HG03442 (cell line): ENCODE results near the gene CAV2.

Source experiments
- ATAC-seq: cut with Tn5 transposase; IDR thresholded peaks from one replicate; pipeline ENCODE4 v1.9.1; 2021; ENCODE audit warnings: mild to moderate bottlenecking, moderate library complexity; ENCODE audit not compliant: unreplicated experiment

Gene CAV2

GRCh38 chr7:116494472-116494871 lies 5.1 kb upstream of the CAV2 start:
- no peak for ATAC-seq

GRCh38 chr7:116495736-116496135 lies 3.8 kb upstream of the CAV2 start:
- ATAC-seq: no peak

GRCh38 chr7:116496653-116497052 lies 2.9 kb upstream of the CAV2 start:
- ATAC-seq: no peak

- ATAC-seq: no peak
Measured at GRCh38 chr7:116497708-116498107, 1.8 kb upstream of the CAV2 start.

GRCh38 chr7:116500078-116500853 lies 728 bp downstream of the CAV2 start:
- peak; percentile 72 for ATAC-seq

- no peak for ATAC-seq
Measured at GRCh38 chr7:116501425-116502167, 2.1 kb downstream of the CAV2 start.

- no peak for ATAC-seq
Measured at GRCh38 chr7:116502201-116503096, 2.9 kb downstream of the CAV2 start.

GRCh38 chr7:116503835-116504234 lies 4.3 kb downstream of the CAV2 start:
- no peak for ATAC-seq

GRCh38 chr7:116505278-116505677 lies 5.7 kb downstream of the CAV2 start:
- ATAC-seq: no peak

GRCh38 chr7:116505823-116506222 lies 6.3 kb downstream of the CAV2 start:
- ATAC-seq: no peak

GRCh38 chr7:116509982-116510579 lies 10.5 kb downstream of the CAV2 start:
- no peak for ATAC-seq

- ATAC-seq: no peak
Measured at GRCh38 chr7:116510795-116511194, 11.3 kb downstream of the CAV2 start.

- ATAC-seq: peak; percentile 98
Measured at GRCh38 chr7:116511552-116512519, 12.3 kb downstream of the CAV2 start.

GRCh38 chr7:116512520-116513188 lies 13.1 kb downstream of the CAV2 start:
- ATAC-seq: no peak

- no peak for ATAC-seq
Measured at GRCh38 chr7:116515584-116515983, 16.0 kb downstream of the CAV2 start.

GRCh38 chr7:116516324-116516723 lies 16.8 kb downstream of the CAV2 start:
- no peak for ATAC-seq

- no peak for ATAC-seq
Measured at GRCh38 chr7:116517626-116518025, 18.1 kb downstream of the CAV2 start.

- no peak for ATAC-seq
Measured at GRCh38 chr7:116518961-116519360, 19.4 kb downstream of the CAV2 start.

- no peak for ATAC-seq
Measured at GRCh38 chr7:116521046-116521664, 21.6 kb downstream of the CAV2 start.
